ENCODE measurements around the gene SLC35C1. TPM values are rescaled to one million over a fixed set of nuclear protein-coding genes. Genes with fewer than 3 reads are reported as not detected.

Gene SLC35C1
- total RNA-seq (2022) = 11.9 and 14.4 TPM in 2 replicates
- percentile 59 among the genes with signal in this experiment for Bru-seq, nascent RNA
- percentile 58 among the genes with signal in this experiment for BruChase-seq, experiment 1, labeled RNA remaining after a 6-hour chase
- BruChase-seq, experiment 2, labeled RNA remaining after a 2-hour chase = percentile 68 among the genes with signal in this experiment
- long read RNA-seq, full-length matches to known transcripts = 59 of 68 reads
- long read RNA-seq, partial matches to known transcripts = 0 of 68 reads
- long read RNA-seq, other reads (novel, unspliced or antisense) = 9 of 68 reads

GRCh38 chr11:45804761-45805304 is at the start of gene SLC35C1:
TSS of gene SLC35C1 (plus strand) at chr11:45805149. CDS start at chr11:45805802, 653 bp downstream.
- DNase-seq (ENCODE audit: unreplicated experiment) = peak; percentile 95
- POLR2A ChIA-PET = interaction anchor here (0.6 to 4.0 kb wide), 13 partner anchors 13 to 707 kb away, joined by 3 to 20 read pairs (median 4); partner anchors contain the start of gene PEX16
- no TSS peak for BruUV-seq (replicated peaks)

GRCh38 chr11:45755281-45755859 is 49.6 kb upstream of the SLC35C1 start:
- POLR2A ChIA-PET = no interaction called here
- no peak overlapping the region for H3K27ac Mint-ChIP-seq (ENCODE audit: low read depth, unreplicated experiment)
- peaks cover 30% of the 10 kb centered on the region for H3K27me3 Mint-ChIP-seq (ENCODE audit: insufficient read depth, unreplicated experiment)
- DNase-seq (ENCODE audit: unreplicated experiment) = no peak
- no peaks in the 10 kb centered on the region for H3K9me3 Mint-ChIP-seq (ENCODE audit: unreplicated experiment)
- no peak overlapping the region for H3K4me3 Mint-ChIP-seq (ENCODE audit: unreplicated experiment)
- TF ChIP-seq CTCF (IDR thresholded peaks at IDR 0.05; ENCODE audit: unreplicated experiment) = no peak
- BruUV-seq (replicated peaks) = no TSS peak
- no peaks in the 10 kb centered on the region for H3K4me1 Mint-ChIP-seq (ENCODE audit: insufficient read depth, unreplicated experiment)
- peaks cover 5% of the 10 kb centered on the region for H3K36me3 Mint-ChIP-seq (ENCODE audit: insufficient read depth, unreplicated experiment)
- intact Hi-C loops (cut with micrococcal nuclease) = no loop called here
- CTCF ChIA-PET = interaction anchor here (0.6 to 4.8 kb wide), 6 partner anchors 13 to 384 kb away, joined by 3 to 27 read pairs (median 4); no protein-coding TSS in a partner anchor

More at GRCh38 chr11:45804761-45805304, at the start of gene SLC35C1:
- CTCF ChIA-PET = interaction anchor here (0.6 to 0.7 kb wide), 3 partner anchors 71 to 311 kb away, joined by 3 read pairs; no protein-coding TSS in a partner anchor
- Mint-ChIP-seq H3K27me3 (ENCODE audit: insufficient read depth, unreplicated experiment) (no peaks in the 10 kb centered on the region), H3K4me1 (ENCODE audit: insufficient read depth, unreplicated experiment) (peaks cover 27% of the 10 kb centered on the region), H3K9me3 (ENCODE audit: unreplicated experiment) (no peaks in the 10 kb centered on the region), H3K36me3 (ENCODE audit: insufficient read depth, unreplicated experiment) (no peaks in the 10 kb centered on the region), H3K4me3 (ENCODE audit: unreplicated experiment) (peak within 1 kb of the TSS; percentile 97), H3K27ac (ENCODE audit: low read depth, unreplicated experiment) (peak within 1 kb of the TSS; percentile 88)
- TF ChIP-seq CTCF (IDR thresholded peaks at IDR 0.05; ENCODE audit: unreplicated experiment) = no peak
- intact Hi-C loops (cut with micrococcal nuclease) = loop anchor here (1.0 kb wide), 1 partner anchor 42 kb away; the partner anchor contains the start of gene CRY2

GRCh38 chr11:45756384-45757010 is 48.5 kb upstream of the SLC35C1 start:
- ChIA-PET POLR2A (no interaction called here), CTCF (interaction anchor here (0.7 to 4.8 kb wide), 4 partner anchors 15 to 385 kb away, joined by 3 to 27 read pairs (median 4); no protein-coding TSS in a partner anchor)
- Mint-ChIP-seq H3K27ac (ENCODE audit: low read depth, unreplicated experiment) (no peak overlapping the region), H3K4me1 (ENCODE audit: insufficient read depth, unreplicated experiment) (no peaks in the 10 kb centered on the region), H3K27me3 (ENCODE audit: insufficient read depth, unreplicated experiment) (peaks cover 18% of the 10 kb centered on the region), H3K4me3 (ENCODE audit: unreplicated experiment) (no peak overlapping the region), H3K9me3 (ENCODE audit: unreplicated experiment) (no peaks in the 10 kb centered on the region), H3K36me3 (ENCODE audit: insufficient read depth, unreplicated experiment) (peaks cover 5% of the 10 kb centered on the region)
- no peak for DNase-seq (ENCODE audit: unreplicated experiment)
- TF ChIP-seq CTCF (IDR thresholded peaks at IDR 0.05; ENCODE audit: unreplicated experiment) = no peak
- intact Hi-C loops (cut with micrococcal nuclease) = no loop called here
- no TSS peak for BruUV-seq (replicated peaks)
